Breast epithelium (tissue), 3 donors: ENCODE results near the gene RFX8.

ENCODE experiments used
- POLR2A ChIP-seq: fragments of 450-650 bp; IDR thresholded peaks from one replicate; pipeline ENCODE4 v1.6.1; 2016; ENCODE audit warnings: antibody characterized with exemption, mild to moderate bottlenecking, moderate library complexity
- POLR2AphosphoS5 ChIP-seq, 3 donors: sonication (generic); formaldehyde crosslinking; IDR thresholded peaks; one replicate each; pipeline ENCODE4 v1.6.1; 2017; ENCODE audit warnings: antibody characterized with exemption in 3 of 3
- TF ChIP-seq, protein P1 (sequence below), 3 donors: fragments of 450-650 bp; IDR thresholded peaks; one replicate each; pipeline ENCODE4 v1.5.1; 2016 to 2017; ENCODE audit warnings: antibody characterized with exemption in 3 of 3, mild to moderate bottlenecking in 3 of 3, moderate library complexity in 3 of 3

- TF ChIP-seq, protein P1, sequence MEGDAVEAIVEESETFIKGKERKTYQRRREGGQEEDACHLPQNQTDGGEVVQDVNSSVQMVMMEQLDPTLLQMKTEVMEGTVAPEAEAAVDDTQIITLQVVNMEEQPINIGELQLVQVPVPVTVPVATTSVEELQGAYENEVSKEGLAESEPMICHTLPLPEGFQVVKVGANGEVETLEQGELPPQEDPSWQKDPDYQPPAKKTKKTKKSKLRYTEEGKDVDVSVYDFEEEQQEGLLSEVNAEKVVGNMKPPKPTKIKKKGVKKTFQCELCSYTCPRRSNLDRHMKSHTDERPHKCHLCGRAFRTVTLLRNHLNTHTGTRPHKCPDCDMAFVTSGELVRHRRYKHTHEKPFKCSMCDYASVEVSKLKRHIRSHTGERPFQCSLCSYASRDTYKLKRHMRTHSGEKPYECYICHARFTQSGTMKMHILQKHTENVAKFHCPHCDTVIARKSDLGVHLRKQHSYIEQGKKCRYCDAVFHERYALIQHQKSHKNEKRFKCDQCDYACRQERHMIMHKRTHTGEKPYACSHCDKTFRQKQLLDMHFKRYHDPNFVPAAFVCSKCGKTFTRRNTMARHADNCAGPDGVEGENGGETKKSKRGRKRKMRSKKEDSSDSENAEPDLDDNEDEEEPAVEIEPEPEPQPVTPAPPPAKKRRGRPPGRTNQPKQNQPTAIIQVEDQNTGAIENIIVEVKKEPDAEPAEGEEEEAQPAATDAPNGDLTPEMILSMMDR (IDR thresholded peaks at IDR 0.05), result no peak
- TF ChIP-seq POLR2A (no peak), POLR2AphosphoS5 (IDR thresholded peaks at IDR 0.05) (no peak)
These were observed 12.1 kb upstream of the RFX8 start for GRCh38 chr2:101486994-101487393.
